H1 (cell line): ENCODE results near the gene ZNF14. TPM values are rescaled to one million over a fixed set of nuclear protein-coding genes. Genes with fewer than 3 reads are reported as not detected.

Experiments used
- BACH1 ChIP-seq: IDR thresholded peaks from 2 replicates; pipeline ENCODE4 v1.6.1; 2012; ENCODE audit warnings: low read length, improper control_type of control experiment
- BCL11A ChIP-seq, 2 experiments: IDR thresholded peaks; one replicate each; pipeline ENCODE4 v1.6.1; 2011; ENCODE audit warnings: low read depth in 2 of 2, low read length in 2 of 2, mild to moderate bottlenecking in 2 of 2
- CBX5 ChIP-seq: fragments of 300-800, 300-1000 bp; sonication (generic); IDR thresholded peaks from 2 replicates; pipeline ENCODE4 v1.7.1; 2016; ENCODE audit warnings: antibody characterized with exemption, low read length, low read depth
- CREB1 ChIP-seq: IDR thresholded peaks from 2 replicates; pipeline ENCODE4 v1.6.1; 2012; ENCODE audit warnings: inconsistent platforms
- HDAC6 ChIP-seq: IDR thresholded peaks from one replicate; pipeline ENCODE4 v1.7.1; 2012; ENCODE audit warnings: low read depth, mild to moderate bottlenecking, inconsistent platforms, low read length, moderate library complexity
- JUN ChIP-seq: IDR thresholded peaks from 2 replicates; pipeline ENCODE4 v1.6.1; 2011; ENCODE audit warnings: low read depth, mild to moderate bottlenecking, improper control_type of control experiment, low read length
- KDM1A ChIP-seq: fragments of 200-600, 300-600 bp; sonication (generic); IDR thresholded peaks from 2 replicates; pipeline ENCODE4 v1.7.1; 2016; ENCODE audit warnings: mild to moderate bottlenecking, low read length, borderline replicate concordance
- POLR2A ChIP-seq, 2 experiments: IDR thresholded peaks; 1 replicate in 1 of 2; 2 replicates in 1 of 2; pipeline ENCODE4 v1.6.1; 2011; ENCODE audit warnings: low read depth in 2 of 2, low read length in 2 of 2, mild to moderate bottlenecking in 2 of 2; ENCODE audit errors: control extremely low read depth in 1 of 2
- RFX5 ChIP-seq: IDR thresholded peaks from 2 replicates; pipeline ENCODE4 v1.6.1; 2011; ENCODE audit warnings: low read depth, low read length, improper control_type of control experiment, borderline replicate concordance
- SRF ChIP-seq: IDR thresholded peaks from 2 replicates; pipeline ENCODE4 v1.6.1; 2011; ENCODE audit warnings: mild to moderate bottlenecking, low read depth, low read length, moderate library complexity
- ZNF274 ChIP-seq: IDR thresholded peaks from 2 replicates; pipeline ENCODE4 v1.7.0; 2012; ENCODE audit warnings: low read length, borderline replicate concordance; ENCODE audit errors: extremely low read depth
- polyA plus RNA-seq, 7 experiments: library from polyadenylated mRNA; depleted of rRNA in 3 of 7; stranded (reverse) in 5 of 7; unstranded in 2 of 7; fragments of >200 nt in 5 of 7; fragments of 200-250 nt in 2 of 7; gene quantifications; 1 replicate in 5 of 7; 2 replicates in 1 of 7; 4 replicates in 1 of 7; pipeline versions ENCODE4 v1.2.1 to v1.2.3, GENCODE V29; 2011 to 2013; ENCODE audit warnings: missing spikeins in 2 of 7, mixed read lengths in 2 of 7
- total RNA-seq: library from RNA; stranded (reverse); fragmentation: NEBNext Ultra II Directional; extraction: Animal tissue kit (Norgen Biotek cat#: 25700); gene quantifications from 2 replicates; pipeline ENCODE4 v1.2.1, GENCODE V29; 2021
- TF ChIP-seq, protein P1 (sequence below): fragments of 300-600 bp; sonication (generic); IDR thresholded peaks from 2 replicates; pipeline ENCODE4 v1.7.1; 2012; ENCODE audit warnings: low read length, moderate library complexity, mild to moderate bottlenecking, inconsistent platforms; ENCODE audit not compliant: insufficient replicate concordance

Gene ZNF14
- total and polyA plus RNA-seq, 2 of the 8 experiments (the other 6 are each of a cell fraction or from before 2014, with no cell fraction given), result 1.00 to 7.4 TPM

DNA sequence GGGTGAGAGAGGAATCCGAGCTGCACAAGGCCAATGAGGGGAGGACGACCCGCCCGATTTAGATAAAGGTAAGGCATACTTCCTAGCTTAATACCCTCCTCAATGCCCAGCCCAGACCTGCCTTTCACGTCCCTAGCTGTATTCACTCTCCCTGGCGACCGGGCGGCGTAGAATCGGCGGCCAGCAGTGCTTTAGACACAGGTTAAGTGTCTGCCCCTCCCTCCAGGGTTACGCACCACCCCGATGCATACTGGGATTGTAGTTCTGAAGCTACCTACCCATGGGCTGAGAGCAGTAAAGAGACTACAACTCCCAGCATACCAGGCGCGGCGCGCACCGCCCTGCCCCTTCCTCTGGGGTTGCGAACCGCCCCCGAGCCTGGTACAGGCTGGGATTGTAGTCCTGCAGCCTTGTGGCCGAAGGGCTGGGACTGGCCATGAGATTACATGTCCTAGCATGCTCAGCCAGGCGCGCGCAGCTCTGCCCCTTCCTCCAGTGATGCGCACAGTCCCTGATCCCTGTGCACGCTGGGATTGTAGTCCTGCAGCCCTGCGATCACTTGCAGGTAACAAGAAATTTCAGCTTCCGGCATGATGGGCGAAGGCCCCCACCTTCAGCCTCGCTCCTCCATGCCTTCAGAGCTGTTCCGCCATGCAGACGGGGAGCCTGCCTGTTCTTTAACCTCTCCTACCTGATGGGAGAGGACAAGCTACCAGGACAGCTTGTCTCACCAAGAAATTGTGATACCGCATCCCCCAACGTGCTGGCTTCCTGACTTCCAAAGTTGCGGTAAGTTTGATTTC is 43.5 kb upstream of the ZNF14 start (continued):
- TF ChIP-seq, protein P1, sequence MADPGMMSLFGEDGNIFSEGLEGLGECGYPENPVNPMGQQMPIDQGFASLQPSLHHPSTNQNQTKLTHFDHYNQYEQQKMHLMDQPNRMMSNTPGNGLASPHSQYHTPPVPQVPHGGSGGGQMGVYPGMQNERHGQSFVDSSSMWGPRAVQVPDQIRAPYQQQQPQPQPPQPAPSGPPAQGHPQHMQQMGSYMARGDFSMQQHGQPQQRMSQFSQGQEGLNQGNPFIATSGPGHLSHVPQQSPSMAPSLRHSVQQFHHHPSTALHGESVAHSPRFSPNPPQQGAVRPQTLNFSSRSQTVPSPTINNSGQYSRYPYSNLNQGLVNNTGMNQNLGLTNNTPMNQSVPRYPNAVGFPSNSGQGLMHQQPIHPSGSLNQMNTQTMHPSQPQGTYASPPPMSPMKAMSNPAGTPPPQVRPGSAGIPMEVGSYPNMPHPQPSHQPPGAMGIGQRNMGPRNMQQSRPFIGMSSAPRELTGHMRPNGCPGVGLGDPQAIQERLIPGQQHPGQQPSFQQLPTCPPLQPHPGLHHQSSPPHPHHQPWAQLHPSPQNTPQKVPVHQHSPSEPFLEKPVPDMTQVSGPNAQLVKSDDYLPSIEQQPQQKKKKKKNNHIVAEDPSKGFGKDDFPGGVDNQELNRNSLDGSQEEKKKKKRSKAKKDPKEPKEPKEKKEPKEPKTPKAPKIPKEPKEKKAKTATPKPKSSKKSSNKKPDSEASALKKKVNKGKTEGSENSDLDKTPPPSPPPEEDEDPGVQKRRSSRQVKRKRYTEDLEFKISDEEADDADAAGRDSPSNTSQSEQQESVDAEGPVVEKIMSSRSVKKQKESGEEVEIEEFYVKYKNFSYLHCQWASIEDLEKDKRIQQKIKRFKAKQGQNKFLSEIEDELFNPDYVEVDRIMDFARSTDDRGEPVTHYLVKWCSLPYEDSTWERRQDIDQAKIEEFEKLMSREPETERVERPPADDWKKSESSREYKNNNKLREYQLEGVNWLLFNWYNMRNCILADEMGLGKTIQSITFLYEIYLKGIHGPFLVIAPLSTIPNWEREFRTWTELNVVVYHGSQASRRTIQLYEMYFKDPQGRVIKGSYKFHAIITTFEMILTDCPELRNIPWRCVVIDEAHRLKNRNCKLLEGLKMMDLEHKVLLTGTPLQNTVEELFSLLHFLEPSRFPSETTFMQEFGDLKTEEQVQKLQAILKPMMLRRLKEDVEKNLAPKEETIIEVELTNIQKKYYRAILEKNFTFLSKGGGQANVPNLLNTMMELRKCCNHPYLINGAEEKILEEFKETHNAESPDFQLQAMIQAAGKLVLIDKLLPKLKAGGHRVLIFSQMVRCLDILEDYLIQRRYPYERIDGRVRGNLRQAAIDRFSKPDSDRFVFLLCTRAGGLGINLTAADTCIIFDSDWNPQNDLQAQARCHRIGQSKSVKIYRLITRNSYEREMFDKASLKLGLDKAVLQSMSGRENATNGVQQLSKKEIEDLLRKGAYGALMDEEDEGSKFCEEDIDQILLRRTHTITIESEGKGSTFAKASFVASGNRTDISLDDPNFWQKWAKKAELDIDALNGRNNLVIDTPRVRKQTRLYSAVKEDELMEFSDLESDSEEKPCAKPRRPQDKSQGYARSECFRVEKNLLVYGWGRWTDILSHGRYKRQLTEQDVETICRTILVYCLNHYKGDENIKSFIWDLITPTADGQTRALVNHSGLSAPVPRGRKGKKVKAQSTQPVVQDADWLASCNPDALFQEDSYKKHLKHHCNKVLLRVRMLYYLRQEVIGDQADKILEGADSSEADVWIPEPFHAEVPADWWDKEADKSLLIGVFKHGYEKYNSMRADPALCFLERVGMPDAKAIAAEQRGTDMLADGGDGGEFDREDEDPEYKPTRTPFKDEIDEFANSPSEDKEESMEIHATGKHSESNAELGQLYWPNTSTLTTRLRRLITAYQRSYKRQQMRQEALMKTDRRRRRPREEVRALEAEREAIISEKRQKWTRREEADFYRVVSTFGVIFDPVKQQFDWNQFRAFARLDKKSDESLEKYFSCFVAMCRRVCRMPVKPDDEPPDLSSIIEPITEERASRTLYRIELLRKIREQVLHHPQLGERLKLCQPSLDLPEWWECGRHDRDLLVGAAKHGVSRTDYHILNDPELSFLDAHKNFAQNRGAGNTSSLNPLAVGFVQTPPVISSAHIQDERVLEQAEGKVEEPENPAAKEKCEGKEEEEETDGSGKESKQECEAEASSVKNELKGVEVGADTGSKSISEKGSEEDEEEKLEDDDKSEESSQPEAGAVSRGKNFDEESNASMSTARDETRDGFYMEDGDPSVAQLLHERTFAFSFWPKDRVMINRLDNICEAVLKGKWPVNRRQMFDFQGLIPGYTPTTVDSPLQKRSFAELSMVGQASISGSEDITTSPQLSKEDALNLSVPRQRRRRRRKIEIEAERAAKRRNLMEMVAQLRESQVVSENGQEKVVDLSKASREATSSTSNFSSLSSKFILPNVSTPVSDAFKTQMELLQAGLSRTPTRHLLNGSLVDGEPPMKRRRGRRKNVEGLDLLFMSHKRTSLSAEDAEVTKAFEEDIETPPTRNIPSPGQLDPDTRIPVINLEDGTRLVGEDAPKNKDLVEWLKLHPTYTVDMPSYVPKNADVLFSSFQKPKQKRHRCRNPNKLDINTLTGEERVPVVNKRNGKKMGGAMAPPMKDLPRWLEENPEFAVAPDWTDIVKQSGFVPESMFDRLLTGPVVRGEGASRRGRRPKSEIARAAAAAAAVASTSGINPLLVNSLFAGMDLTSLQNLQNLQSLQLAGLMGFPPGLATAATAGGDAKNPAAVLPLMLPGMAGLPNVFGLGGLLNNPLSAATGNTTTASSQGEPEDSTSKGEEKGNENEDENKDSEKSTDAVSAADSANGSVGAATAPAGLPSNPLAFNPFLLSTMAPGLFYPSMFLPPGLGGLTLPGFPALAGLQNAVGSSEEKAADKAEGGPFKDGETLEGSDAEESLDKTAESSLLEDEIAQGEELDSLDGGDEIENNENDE, result no peak
- no peak for TF ChIP-seq BACH1
- peak; percentile 86 for TF ChIP-seq CREB1
- TF ChIP-seq JUN, result no peak
- no peak for TF ChIP-seq RFX5
- no peak for TF ChIP-seq CBX5
- no peak for TF ChIP-seq SRF
- TF ChIP-seq KDM1A, result no peak
- TF ChIP-seq ZNF274, result no peak
- TF ChIP-seq BCL11A (IDR thresholded peaks at IDR 0.05; ENCODE audit: low read depth in 2 of 2, low read length in 2 of 2), result no peak
- TF ChIP-seq POLR2A (IDR thresholded peaks at IDR 0.05; ENCODE audit: control extremely low read depth in 1 of 2, low read depth in 2 of 2, low read length in 2 of 2), result peak in 1 of 2 experiments; percentile 64; a peak in 2 of 3 replicates
- TF ChIP-seq HDAC6, result no peak
